ENCODE results near the gene PNN. TPM values are rescaled to one million over a fixed set of nuclear protein-coding genes. Genes with fewer than 3 reads are reported as not detected.

The PNN gene
- polyA plus RNA-seq, 1 donor (not counting 4 experiments of a cell fraction or from before 2014, with no cell fraction given) = 30.6 TPM

DNA sequence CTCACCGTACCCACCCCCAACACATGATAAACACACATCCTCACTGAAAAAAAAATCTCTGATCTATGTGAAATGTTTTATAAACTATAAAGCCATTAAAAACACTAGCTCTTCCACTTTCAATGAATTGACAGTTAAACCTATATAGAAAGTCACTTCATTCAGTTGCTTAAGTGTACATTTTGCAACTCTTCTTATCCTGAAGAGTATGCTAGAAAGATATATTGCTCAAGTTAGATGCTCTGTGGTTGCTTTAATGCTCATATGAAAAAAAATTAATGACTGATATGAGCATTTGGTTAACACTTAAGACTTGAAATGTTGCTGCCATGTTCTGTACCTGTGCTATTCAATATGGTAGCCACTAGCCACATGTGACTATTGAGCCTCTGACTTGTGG lies 37.6 kb downstream of the PNN start:
- TF ChIP-seq, protein P1, sequence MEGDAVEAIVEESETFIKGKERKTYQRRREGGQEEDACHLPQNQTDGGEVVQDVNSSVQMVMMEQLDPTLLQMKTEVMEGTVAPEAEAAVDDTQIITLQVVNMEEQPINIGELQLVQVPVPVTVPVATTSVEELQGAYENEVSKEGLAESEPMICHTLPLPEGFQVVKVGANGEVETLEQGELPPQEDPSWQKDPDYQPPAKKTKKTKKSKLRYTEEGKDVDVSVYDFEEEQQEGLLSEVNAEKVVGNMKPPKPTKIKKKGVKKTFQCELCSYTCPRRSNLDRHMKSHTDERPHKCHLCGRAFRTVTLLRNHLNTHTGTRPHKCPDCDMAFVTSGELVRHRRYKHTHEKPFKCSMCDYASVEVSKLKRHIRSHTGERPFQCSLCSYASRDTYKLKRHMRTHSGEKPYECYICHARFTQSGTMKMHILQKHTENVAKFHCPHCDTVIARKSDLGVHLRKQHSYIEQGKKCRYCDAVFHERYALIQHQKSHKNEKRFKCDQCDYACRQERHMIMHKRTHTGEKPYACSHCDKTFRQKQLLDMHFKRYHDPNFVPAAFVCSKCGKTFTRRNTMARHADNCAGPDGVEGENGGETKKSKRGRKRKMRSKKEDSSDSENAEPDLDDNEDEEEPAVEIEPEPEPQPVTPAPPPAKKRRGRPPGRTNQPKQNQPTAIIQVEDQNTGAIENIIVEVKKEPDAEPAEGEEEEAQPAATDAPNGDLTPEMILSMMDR (optimal IDR thresholded peaks at IDR 0.05 in 1 of 3, IDR thresholded peaks at IDR 0.05 in 1 of 3, conservative IDR thresholded peaks at IDR 0.05 in 1 of 3; ENCODE audit: extremely low read depth in 1 of 3, insufficient read depth in 2 of 3, low read length in 3 of 3) = no peak
- no peak for TF ChIP-seq EZH2 (IDR thresholded peaks at IDR 0.05; ENCODE audit: low read length)
- Histone ChIP-seq H3K9me3 (ENCODE audit: control insufficient read depth, low read depth, low read length) (no peaks in the 10 kb centered on the region), H3K9ac (ENCODE audit: control insufficient read depth, extremely low read depth, insufficient read depth, low read length) (no peak overlapping the region), H3K79me2 (ENCODE audit: control insufficient read depth, insufficient read depth, low read length) (no peaks in the 10 kb centered on the region), H3K4me3 (ENCODE audit: control insufficient read depth in 2 of 3, extremely low read depth in 1 of 3, insufficient read depth in 2 of 3, low read depth in 1 of 3, low read length in 3 of 3) (no peak overlapping the region), H3K4me2 (ENCODE audit: control insufficient read depth, extremely low read depth, insufficient read depth, low read depth, low read length) (no peak overlapping the region), H3K36me3 (ENCODE audit: control insufficient read depth in 2 of 2, extremely low read depth in 1 of 2, insufficient read depth in 2 of 2, low read length in 2 of 2) (no peaks in the 10 kb centered on the region), H2AFZ (ENCODE audit: control insufficient read depth, low read length) (no peak overlapping the region), H4K20me1 (ENCODE audit: control insufficient read depth, extremely low read depth, insufficient read depth, low read length) (no peaks in the 10 kb centered on the region), H3K27ac (ENCODE audit: control insufficient read depth, insufficient read depth, low read length) (no peak overlapping the region), H3K27me3 (ENCODE audit: control insufficient read depth, extremely low read depth, insufficient read depth, low read length) (no peaks in the 10 kb centered on the region), H3K4me1 (ENCODE audit: control insufficient read depth, extremely low read depth, insufficient read depth, low read length) (peaks cover 10% of the 10 kb centered on the region), H3K9me1 (ENCODE audit: control insufficient read depth, extremely low read depth, insufficient read depth, low read length) (no peaks in the 10 kb centered on the region)
- no peak for FAIRE-seq
- dilution Hi-C loops (cut with MboI; ENCODE audit: extremely low pct_ligation_motif_present, low sequenced_read_pairs) = no loop called here
- no peak for DNase-seq (ENCODE audit: low read depth, low spot score)

DNA sequence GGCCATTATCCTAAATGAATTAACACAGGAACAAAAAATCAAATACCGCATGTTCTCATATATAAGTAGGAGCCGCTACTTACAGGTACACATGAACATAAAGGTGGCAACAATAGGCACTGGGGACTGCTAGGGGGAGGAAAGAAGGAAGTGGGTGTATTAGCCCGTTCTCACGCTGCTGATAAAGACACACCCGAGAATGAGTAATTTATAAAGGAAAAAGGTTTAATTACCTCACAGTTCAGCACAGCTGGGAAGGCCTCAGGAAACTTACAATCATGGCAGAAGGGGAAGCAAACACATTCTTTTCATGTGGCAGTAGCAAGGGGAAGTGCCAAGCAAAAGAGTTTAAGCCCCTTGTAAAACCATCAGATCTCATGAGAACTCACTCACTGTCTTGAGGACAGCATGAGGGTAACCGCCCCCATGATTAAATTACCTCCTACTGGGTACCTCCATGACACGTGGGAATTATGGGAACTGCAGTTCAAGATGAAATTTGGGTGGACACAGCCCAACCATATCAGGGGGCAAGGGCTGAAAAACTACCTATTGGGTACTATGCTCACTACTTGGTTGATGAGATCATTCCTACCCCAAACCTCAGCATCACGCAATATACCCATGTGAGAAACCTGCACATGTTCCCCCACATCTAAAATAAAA lies 42.3 kb downstream of the PNN start:
- H3K9ac ChIP-seq (ENCODE audit: control insufficient read depth, extremely low read depth, insufficient read depth, low read length) = no peak overlapping the region
- H3K4me3 ChIP-seq (ENCODE audit: control insufficient read depth in 2 of 3, extremely low read depth in 1 of 3, insufficient read depth in 2 of 3, low read depth in 1 of 3, low read length in 3 of 3) = no peak overlapping the region
- peak; percentile 21 for DNase-seq (ENCODE audit: low read depth, low spot score)
- no peak for FAIRE-seq
- H3K4me1 ChIP-seq (ENCODE audit: control insufficient read depth, extremely low read depth, insufficient read depth, low read length) = peaks cover 19% of the 10 kb centered on the region
- H3K4me2 ChIP-seq (ENCODE audit: control insufficient read depth, extremely low read depth, insufficient read depth, low read depth, low read length) = no peak overlapping the region
- H3K9me3 ChIP-seq (ENCODE audit: control insufficient read depth, low read depth, low read length) = no peaks in the 10 kb centered on the region
- H3K27ac ChIP-seq (ENCODE audit: control insufficient read depth, insufficient read depth, low read length) = peak overlapping the region; percentile 48
- H4K20me1 ChIP-seq (ENCODE audit: control insufficient read depth, extremely low read depth, insufficient read depth, low read length) = no peaks in the 10 kb centered on the region
- dilution Hi-C loops (cut with MboI; ENCODE audit: extremely low pct_ligation_motif_present, low sequenced_read_pairs) = no loop called here
- H3K36me3 ChIP-seq (ENCODE audit: control insufficient read depth in 2 of 2, extremely low read depth in 1 of 2, insufficient read depth in 2 of 2, low read length in 2 of 2) = no peaks in the 10 kb centered on the region
- H2AFZ ChIP-seq (ENCODE audit: control insufficient read depth, low read length) = no peak overlapping the region
- no peaks in the 10 kb centered on the region for H3K27me3 ChIP-seq (ENCODE audit: control insufficient read depth, extremely low read depth, insufficient read depth, low read length)
- H3K9me1 ChIP-seq (ENCODE audit: control insufficient read depth, extremely low read depth, insufficient read depth, low read length) = no peaks in the 10 kb centered on the region
- H3K79me2 ChIP-seq (ENCODE audit: control insufficient read depth, insufficient read depth, low read length) = no peaks in the 10 kb centered on the region
- TF ChIP-seq, protein P1 (optimal IDR thresholded peaks at IDR 0.05 in 1 of 3, IDR thresholded peaks at IDR 0.05 in 1 of 3, conservative IDR thresholded peaks at IDR 0.05 in 1 of 3; ENCODE audit: extremely low read depth in 1 of 3, insufficient read depth in 2 of 3, low read length in 3 of 3) = no peak
- no peak for TF ChIP-seq EZH2 (IDR thresholded peaks at IDR 0.05; ENCODE audit: low read length)

All from keratinocyte (primary cell).